ENCODE results near the gene MLLT3.

Gene MLLT3

GRCh38 chr9:20472342-20473045, 149.8 kb downstream of the MLLT3 start:
- DNase-seq, result no peak

GRCh38 chr9:20466328-20467008, 155.8 kb downstream of the MLLT3 start:
- no peak for DNase-seq

GRCh38 chr9:20464242-20464641, 158.1 kb downstream of the MLLT3 start:
- no peak for DNase-seq

- no peak for DNase-seq
Observed at GRCh38 chr9:20463823-20464222, 158.5 kb downstream of the MLLT3 start.

- DNase-seq, result no peak
Observed at GRCh38 chr9:20462410-20462809, 159.9 kb downstream of the MLLT3 start.

- DNase-seq, result no peak
Observed at GRCh38 chr9:20447291-20447690, 175.0 kb downstream of the MLLT3 start.

GRCh38 chr9:20446248-20446647, 176.1 kb downstream of the MLLT3 start:
- DNase-seq, result no peak

GRCh38 chr9:20442461-20443319, 179.6 kb downstream of the MLLT3 start:
- no peak for DNase-seq

- no peak for DNase-seq
Observed at GRCh38 chr9:20441711-20442423, 180.4 kb downstream of the MLLT3 start.

GRCh38 chr9:20441166-20441565, 181.1 kb downstream of the MLLT3 start:
- DNase-seq, result no peak

- DNase-seq, result no peak
Observed at GRCh38 chr9:20437476-20437875, 184.8 kb downstream of the MLLT3 start.

GRCh38 chr9:20436476-20437195, 185.7 kb downstream of the MLLT3 start:
- DNase-seq, result no peak

GRCh38 chr9:20428976-20429375, 193.3 kb downstream of the MLLT3 start:
- no peak for DNase-seq

GRCh38 chr9:20427359-20427758, 194.9 kb downstream of the MLLT3 start:
- DNase-seq, result no peak

- no peak for DNase-seq
Observed at GRCh38 chr9:20426019-20426418, 196.3 kb downstream of the MLLT3 start.

- DNase-seq, result no peak
Observed at GRCh38 chr9:20419533-20419932, 202.8 kb downstream of the MLLT3 start.

GRCh38 chr9:20418485-20418884, 203.8 kb downstream of the MLLT3 start:
- DNase-seq, result no peak

- no peak for DNase-seq
Observed at GRCh38 chr9:20417373-20418080, 204.8 kb downstream of the MLLT3 start.

- no peak for DNase-seq
Observed at GRCh38 chr9:20414150-20414549, 208.1 kb downstream of the MLLT3 start.

GRCh38 chr9:20409321-20410092, 212.8 kb downstream of the MLLT3 start:
- DNase-seq, result no peak

GRCh38 chr9:20408513-20408912, 213.8 kb downstream of the MLLT3 start:
- no peak for DNase-seq
